Liver (tissue), 9 donors: ENCODE data around the gene PRKAA1. TPM values are rescaled to one million over a fixed set of nuclear protein-coding genes. Genes with fewer than 3 reads are reported as not detected.

Experiments used
- DNase-seq: peaks from one replicate; pipeline ENCODE4 v3.0.0-alpha.2; 2017; ENCODE audit warnings: low spot score
- H3K27ac ChIP-seq, 2 donors: one replicate each; pipeline ENCODE4 v1.7.0; 2013; ENCODE audit warnings: inconsistent platforms in 2 of 2, low read length in 2 of 2, control low read depth in 1 of 2, low read depth in 1 of 2, mild to moderate bottlenecking in 1 of 2
- H3K27me3 ChIP-seq, 4 donors: one replicate each; pipeline versions ENCODE4 v1.6.1 to v1.7.0; 2013; ENCODE audit warnings: low read length in 3 of 4, inconsistent platforms in 1 of 4, mild to moderate bottlenecking in 1 of 4, moderate library complexity in 1 of 4; ENCODE audit not compliant: control insufficient read depth in 4 of 4, insufficient read depth in 4 of 4
- H3K36me3 ChIP-seq, 4 donors: one replicate each; pipeline versions ENCODE4 v1.6.1 to v1.7.0; 2013; ENCODE audit warnings: low read length in 3 of 4, mild to moderate bottlenecking in 3 of 4, low read depth in 1 of 4, moderate library complexity in 1 of 4; ENCODE audit not compliant: control insufficient read depth in 4 of 4, insufficient read depth in 3 of 4
- H3K4me1 ChIP-seq, 4 donors: one replicate each; pipeline versions ENCODE4 v1.6.1 to v1.7.0; 2013; ENCODE audit warnings: low read length in 3 of 4, mild to moderate bottlenecking in 3 of 4, moderate library complexity in 1 of 4; ENCODE audit not compliant: control insufficient read depth in 4 of 4, insufficient read depth in 4 of 4
- H3K4me3 ChIP-seq, 3 donors: one replicate each; pipeline versions ENCODE4 v1.6.1 to v1.7.0; 2013; ENCODE audit warnings: low read length in 3 of 3, control low read depth in 1 of 3, low read depth in 1 of 3, mild to moderate bottlenecking in 1 of 3
- H3K9ac ChIP-seq, 2 donors: one replicate each; pipeline ENCODE4 v1.7.0; 2013; ENCODE audit warnings: low read length in 2 of 2, mild to moderate bottlenecking in 2 of 2, moderate library complexity in 2 of 2, control low read depth in 1 of 2, low read depth in 1 of 2
- H3K9me3 ChIP-seq, 4 donors: one replicate each; pipeline versions ENCODE4 v1.6.1 to v1.7.0; 2013; ENCODE audit warnings: low read length in 3 of 4; ENCODE audit not compliant: control insufficient read depth in 4 of 4
- EGR1 ChIP-seq, 2 donors: IDR thresholded peaks; 2 replicates each; pipeline ENCODE4 v1.6.1; 2016 to 2018; ENCODE audit warnings: antibody characterized with exemption in 2 of 2, low read depth in 2 of 2
- FOXA1 ChIP-seq: IDR thresholded peaks from 2 replicates; pipeline ENCODE4 v1.6.1; 2016; ENCODE audit warnings: antibody characterized with exemption
- HNF4A ChIP-seq, 2 donors: conservative IDR thresholded peaks; 2 replicates each; pipeline ENCODE4 v1.6.1; 2016; ENCODE audit warnings: antibody characterized with exemption in 2 of 2, mild to moderate bottlenecking in 2 of 2
- HNF4G ChIP-seq: IDR thresholded peaks from 2 replicates; pipeline ENCODE4 v1.6.1; 2016; ENCODE audit warnings: antibody characterized with exemption
- JUND ChIP-seq, 2 donors: IDR thresholded peaks; 2 replicates each; pipeline ENCODE4 v1.6.1; 2016; ENCODE audit warnings: antibody characterized with exemption in 2 of 2
- RAD21 ChIP-seq, 2 donors: IDR thresholded peaks; 2 replicates each; pipeline ENCODE4 v1.6.1; 2016; ENCODE audit warnings: antibody characterized with exemption in 2 of 2, mild to moderate bottlenecking in 2 of 2
- RXRA ChIP-seq, 2 donors: IDR thresholded peaks; 2 replicates each; pipeline ENCODE4 v1.6.1; 2017 to 2018; ENCODE audit warnings: antibody characterized with exemption in 2 of 2, mild to moderate bottlenecking in 1 of 2
- SP1 ChIP-seq: IDR thresholded peaks from 2 replicates; pipeline ENCODE4 v1.6.1; 2018; ENCODE audit warnings: antibody characterized with exemption, mild to moderate bottlenecking
- TAF1 ChIP-seq: conservative IDR thresholded peaks from 2 replicates; pipeline ENCODE4 v1.6.1; 2016; ENCODE audit warnings: antibody characterized with exemption, mild to moderate bottlenecking
- YY1 ChIP-seq: IDR thresholded peaks from 2 replicates; pipeline ENCODE4 v1.6.1; 2016; ENCODE audit warnings: antibody characterized with exemption, mild to moderate bottlenecking
- WGBS: extraction: QIAGEN DNeasy Blood & Tissue Kit; methylation state at CpG from one replicate; pipeline ENCODE4 v1.1.7; 2013; 5-methylcytosine and 5-hydroxymethylcytosine counted together
- polyA plus RNA-seq, 2 donors: library from polyadenylated mRNA; stranded (reverse) in 1 of 2; unstranded in 1 of 2; fragments of 200-250 nt in 1 of 2; fragments of >200 nt in 1 of 2; fragmentation: Nextera tagmentation in 1 of 2; extraction: Ambion mirVana in 1 of 2; gene quantifications; one replicate each; pipeline versions ENCODE4 v1.2.1 to v1.2.3, GENCODE V29; 2013 to 2015
- total RNA-seq, 2 donors: library from RNA; depleted of rRNA; stranded (reverse); fragments of >200 nt; gene quantifications; one replicate each; pipeline ENCODE4 v1.2.3, GENCODE V29; 2014
- TF ChIP-seq, protein P1 (sequence below): IDR thresholded peaks from 2 replicates; pipeline ENCODE4 v1.6.1; 2016; ENCODE audit warnings: antibody characterized with exemption
- TF ChIP-seq, protein P2 (sequence below): IDR thresholded peaks from 2 replicates; pipeline ENCODE4 v1.6.1; 2016; ENCODE audit warnings: antibody characterized with exemption
- TF ChIP-seq, protein P3 (sequence below): IDR thresholded peaks from 2 replicates; pipeline ENCODE4 v1.6.1; 2016; ENCODE audit warnings: antibody characterized with exemption, mild to moderate bottlenecking
- donor health status: healthy.
- donor health status: healthy.
- donor health status: healthy.
- donor health status: healthy.
- donor health status: healthy.

Gene PRKAA1
- total and polyA plus RNA-seq, 4 donors = 23.7 to 105 (median 42.4) TPM

DNA sequence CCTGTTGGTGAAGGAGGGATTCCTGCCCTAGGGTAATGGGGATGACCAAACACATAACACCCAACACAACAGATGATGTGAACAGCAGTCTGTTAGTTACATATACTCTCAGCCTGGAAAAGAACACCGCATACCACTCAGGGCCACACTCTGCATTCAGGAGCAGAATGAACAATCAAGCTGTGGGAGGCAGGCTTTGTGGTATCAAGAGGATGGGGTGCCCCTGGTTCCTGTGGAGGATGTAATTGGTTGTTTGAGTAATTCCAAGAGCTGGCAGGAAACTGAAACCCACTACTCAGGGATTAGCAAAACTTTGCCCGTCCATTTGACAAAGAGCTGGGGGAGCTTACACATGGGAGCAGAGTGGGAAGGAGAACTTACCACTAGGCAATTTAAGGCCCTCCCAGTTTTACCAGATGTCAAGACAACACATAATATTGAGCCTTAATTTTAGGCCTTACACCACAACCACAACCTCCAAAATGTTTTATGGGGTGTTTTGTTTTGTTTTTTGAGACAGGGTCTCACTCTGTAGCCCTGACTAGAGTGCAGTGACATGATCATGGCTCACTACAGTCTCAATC lies 15.6 kb upstream of the PRKAA1 start:
- TF ChIP-seq FOXA1 = no peak
- TF ChIP-seq, protein P1, sequence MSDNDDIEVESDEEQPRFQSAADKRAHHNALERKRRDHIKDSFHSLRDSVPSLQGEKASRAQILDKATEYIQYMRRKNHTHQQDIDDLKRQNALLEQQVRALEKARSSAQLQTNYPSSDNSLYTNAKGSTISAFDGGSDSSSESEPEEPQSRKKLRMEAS = no peak
- no peak for TF ChIP-seq RXRA (IDR thresholded peaks at IDR 0.05)
- TF ChIP-seq SP1 = no peak
- TF ChIP-seq TAF1 = no peak
- TF ChIP-seq, protein P2, sequence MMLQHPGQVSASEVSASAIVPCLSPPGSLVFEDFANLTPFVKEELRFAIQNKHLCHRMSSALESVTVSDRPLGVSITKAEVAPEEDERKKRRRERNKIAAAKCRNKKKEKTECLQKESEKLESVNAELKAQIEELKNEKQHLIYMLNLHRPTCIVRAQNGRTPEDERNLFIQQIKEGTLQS = no peak
- TF ChIP-seq RAD21 (IDR thresholded peaks at IDR 0.05) = no peak
- Histone ChIP-seq H3K27ac (no peak overlapping the region), H3K27me3 (no peaks in the 10 kb centered on the region), H3K9ac (no peak overlapping the region), H3K4me1 (no peaks in the 10 kb centered on the region), H3K4me3 (no peak overlapping the region), H3K9me3 (no peaks in the 10 kb centered on the region), H3K36me3 (no peaks in the 10 kb centered on the region)
- 92% methylated on average over 2 of the region's 2 CpGs for WGBS
- no peak for DNase-seq

DNA sequence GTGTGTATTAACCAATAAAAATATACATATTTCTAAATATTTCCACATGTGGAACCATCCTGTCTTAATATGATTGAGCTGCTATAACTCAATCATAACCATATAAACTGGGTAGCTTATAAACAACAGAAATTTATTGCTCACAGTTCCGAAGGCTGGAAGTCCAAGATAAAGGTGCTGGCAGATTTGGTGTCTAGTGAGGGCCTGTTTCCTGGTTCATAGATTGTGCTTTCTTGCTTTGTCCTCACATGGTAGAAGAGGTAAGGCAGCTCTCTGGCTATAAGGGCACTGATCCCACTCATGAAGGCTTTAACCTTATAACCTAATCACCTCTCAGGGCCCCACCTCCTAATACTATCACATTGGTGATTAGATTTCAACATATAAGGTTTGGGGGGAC lies 14.0 kb upstream of the PRKAA1 start:
- no peak for TF ChIP-seq JUND (IDR thresholded peaks at IDR 0.05)
- no peak for TF ChIP-seq HNF4A (conservative IDR thresholded peaks at IDR 0.05)
- no peak for TF ChIP-seq HNF4G
- TF ChIP-seq, protein P3, sequence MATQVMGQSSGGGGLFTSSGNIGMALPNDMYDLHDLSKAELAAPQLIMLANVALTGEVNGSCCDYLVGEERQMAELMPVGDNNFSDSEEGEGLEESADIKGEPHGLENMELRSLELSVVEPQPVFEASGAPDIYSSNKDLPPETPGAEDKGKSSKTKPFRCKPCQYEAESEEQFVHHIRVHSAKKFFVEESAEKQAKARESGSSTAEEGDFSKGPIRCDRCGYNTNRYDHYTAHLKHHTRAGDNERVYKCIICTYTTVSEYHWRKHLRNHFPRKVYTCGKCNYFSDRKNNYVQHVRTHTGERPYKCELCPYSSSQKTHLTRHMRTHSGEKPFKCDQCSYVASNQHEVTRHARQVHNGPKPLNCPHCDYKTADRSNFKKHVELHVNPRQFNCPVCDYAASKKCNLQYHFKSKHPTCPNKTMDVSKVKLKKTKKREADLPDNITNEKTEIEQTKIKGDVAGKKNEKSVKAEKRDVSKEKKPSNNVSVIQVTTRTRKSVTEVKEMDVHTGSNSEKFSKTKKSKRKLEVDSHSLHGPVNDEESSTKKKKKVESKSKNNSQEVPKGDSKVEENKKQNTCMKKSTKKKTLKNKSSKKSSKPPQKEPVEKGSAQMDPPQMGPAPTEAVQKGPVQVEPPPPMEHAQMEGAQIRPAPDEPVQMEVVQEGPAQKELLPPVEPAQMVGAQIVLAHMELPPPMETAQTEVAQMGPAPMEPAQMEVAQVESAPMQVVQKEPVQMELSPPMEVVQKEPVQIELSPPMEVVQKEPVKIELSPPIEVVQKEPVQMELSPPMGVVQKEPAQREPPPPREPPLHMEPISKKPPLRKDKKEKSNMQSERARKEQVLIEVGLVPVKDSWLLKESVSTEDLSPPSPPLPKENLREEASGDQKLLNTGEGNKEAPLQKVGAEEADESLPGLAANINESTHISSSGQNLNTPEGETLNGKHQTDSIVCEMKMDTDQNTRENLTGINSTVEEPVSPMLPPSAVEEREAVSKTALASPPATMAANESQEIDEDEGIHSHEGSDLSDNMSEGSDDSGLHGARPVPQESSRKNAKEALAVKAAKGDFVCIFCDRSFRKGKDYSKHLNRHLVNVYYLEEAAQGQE = no peak
- TF ChIP-seq, protein P1 = no peak
- no peaks in the 10 kb centered on the region for H3K36me3 ChIP-seq
- H3K4me1 ChIP-seq = no peaks in the 10 kb centered on the region
- no peaks in the 10 kb centered on the region for H3K9me3 ChIP-seq
- no peaks in the 10 kb centered on the region for H3K27me3 ChIP-seq
- no peak overlapping the region for H3K27ac ChIP-seq
- DNase-seq = no peak
- H3K9ac ChIP-seq = no peak overlapping the region
- H3K4me3 ChIP-seq = no peak overlapping the region
- 40% methylated on average over 1 of the region's 1 CpG for WGBS

DNA sequence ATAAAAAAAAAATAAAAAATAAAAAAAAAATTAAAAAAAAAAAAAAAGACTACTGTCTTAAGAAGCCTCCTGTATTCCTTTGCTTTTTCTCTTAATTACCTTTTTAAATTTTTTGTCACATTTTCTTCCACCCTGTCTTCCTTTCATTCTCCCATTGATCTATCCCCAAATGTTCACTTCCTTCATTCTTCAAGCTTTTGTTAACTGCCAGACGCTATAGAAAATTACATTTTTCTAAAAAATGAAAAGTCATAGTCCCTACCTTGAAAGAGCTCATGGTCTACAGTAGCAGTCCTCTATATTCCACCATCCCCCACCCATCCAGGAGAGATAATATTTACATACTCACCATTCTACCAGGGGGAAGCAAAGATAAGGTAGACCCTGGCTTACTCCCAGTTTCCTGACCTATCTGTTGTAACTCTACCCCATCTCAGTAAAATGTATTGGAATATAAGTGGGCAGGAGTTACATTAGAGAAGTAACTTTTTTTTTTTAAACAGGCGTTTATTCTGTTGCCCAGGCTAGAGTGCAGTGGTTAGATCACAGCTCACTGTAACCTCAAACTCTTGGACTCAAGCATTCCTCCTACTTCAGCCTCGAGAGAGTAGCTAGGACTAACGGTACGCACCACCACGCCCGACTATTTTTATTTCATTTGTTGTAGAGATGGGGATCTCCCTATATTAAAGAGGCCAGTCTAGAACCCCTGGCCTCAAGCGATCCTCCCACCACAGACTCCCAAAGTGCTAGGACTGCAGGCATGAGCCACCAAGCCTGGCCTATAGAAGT lies 3.8 kb upstream of the PRKAA1 start:
- WGBS = 95% methylated on average over 8 of the region's 8 CpGs
- H3K36me3 ChIP-seq = no peaks in the 10 kb centered on the region
- no peaks in the 10 kb centered on the region for H3K9me3 ChIP-seq
- peaks cover 0 to 13% (median 5%) of the 10 kb centered on the region in 4 donors for H3K4me1 ChIP-seq
- no peak for DNase-seq
- no peak overlapping the region for H3K9ac ChIP-seq
- H3K4me3 ChIP-seq = no peak overlapping the region
- H3K27me3 ChIP-seq = no peaks in the 10 kb centered on the region
- H3K27ac ChIP-seq = no peak overlapping the region
- TF ChIP-seq, protein P3 = no peak
- TF ChIP-seq EGR1 (IDR thresholded peaks at IDR 0.05; ENCODE audit: low read depth in 2 of 2) (no peak), HNF4A (conservative IDR thresholded peaks at IDR 0.05) (no peak), YY1 (no peak), HNF4G (no peak), RAD21 (IDR thresholded peaks at IDR 0.05) (no peak), FOXA1 (no peak)
- TF ChIP-seq, protein P1 = no peak
